IMR-90 (cell line): ENCODE measurements around the gene MYLK4. TPM values are rescaled to one million over a fixed set of nuclear protein-coding genes. Genes with fewer than 3 reads are reported as not detected.

Source experiments
- ATAC-seq: fragments of 200-7000 bp; cut with Tn5 transposase; 2 replicates; pipeline ENCODE4 v1.9.1; 2020; ENCODE audit warnings: low read depth, mild to moderate bottlenecking, moderate library complexity
- BruUV-seq: library from RNA; stranded (reverse); fragments of 400-500 nt; replicated peaks from 2 replicates; lab custom pipeline; 2021; lab: Mats Ljungman, UMichigan
- CTCF ChIA-PET: fragments of 300-600 bp; formaldehyde crosslinking; extraction: SDS; loops from one replicate; lab custom pipeline; 2021; ENCODE audit warnings: antibody characterized with exemption; lab: Yijun Ruan, JAX
- POLR2A ChIA-PET: fragments of 300-600 bp; sonication (Branson Sonifier 250); formaldehyde crosslinking; loops from one replicate; lab custom pipeline; 2022; ENCODE audit warnings: antibody characterized with exemption; ENCODE audit not compliant: unreplicated experiment; lab: Charles Lee
- DNase-seq: peaks from one replicate; pipeline ENCODE4 v3.0.0; 2013
- H2AFZ ChIP-seq: replicated peaks from 2 replicates; pipeline ENCODE3; 2013; ENCODE audit warnings: low read length, mild to moderate bottlenecking; ENCODE audit not compliant: poor library complexity
- H2AK5ac ChIP-seq: 2 replicates; pipeline ENCODE4 v1.6.1; 2013; ENCODE audit warnings: low read depth, low read length, inconsistent platforms
- H2AK9ac ChIP-seq: replicated peaks from 2 replicates; pipeline ENCODE3; 2013; ENCODE audit warnings: mild to moderate bottlenecking, low read depth, low read length, moderate library complexity; ENCODE audit not compliant: poor library complexity
- H2BK120ac ChIP-seq: 2 replicates; pipeline ENCODE4 v1.6.1; 2013; ENCODE audit warnings: low read depth, low read length, inconsistent platforms
- H2BK15ac ChIP-seq: 3 replicates; pipeline ENCODE4 v1.6.1; 2013; ENCODE audit warnings: low read depth, low read length, inconsistent platforms
- H2BK20ac ChIP-seq: 2 replicates; pipeline ENCODE4 v1.6.1; 2013; ENCODE audit warnings: low read depth, mild to moderate bottlenecking, inconsistent platforms, low read length, moderate library complexity
- H2BK5ac ChIP-seq: 2 replicates; pipeline ENCODE4 v1.6.1; 2013; ENCODE audit warnings: mild to moderate bottlenecking, low read depth, low read length, inconsistent platforms; ENCODE audit not compliant: poor library complexity, severe bottlenecking
- H3K14ac ChIP-seq: replicated peaks from 2 replicates; pipeline ENCODE4 v1.6.1; 2013; ENCODE audit warnings: low read depth, low read length, inconsistent platforms
- H3K18ac ChIP-seq: 2 replicates; pipeline ENCODE4 v1.6.1; 2013; ENCODE audit warnings: low read depth, low read length, control low read depth
- H3K23ac ChIP-seq: 2 replicates; pipeline ENCODE4 v1.6.1; 2013; ENCODE audit warnings: low read depth, low read length, inconsistent platforms
- H3K27ac ChIP-seq: 2 replicates; pipeline ENCODE4 v1.5.1; 2013; ENCODE audit warnings: mild to moderate bottlenecking, control low read depth, low read length; ENCODE audit not compliant: insufficient read depth
- H3K27me3 ChIP-seq: 2 replicates; pipeline ENCODE4 v1.6.1; 2013; ENCODE audit warnings: low read length; ENCODE audit not compliant: control insufficient read depth, insufficient read depth
- H3K36me3 ChIP-seq: 2 replicates; pipeline ENCODE4 v1.6.1; 2013; ENCODE audit warnings: low read length, mixed read lengths; ENCODE audit not compliant: control insufficient read depth, insufficient read depth
- H3K4ac ChIP-seq: 2 replicates; pipeline ENCODE4 v1.6.1; 2013; ENCODE audit warnings: low read depth, low read length, inconsistent platforms
- H3K4me1 ChIP-seq: 2 replicates; pipeline ENCODE4 v1.6.1; 2013; ENCODE audit warnings: low read length, mixed read lengths; ENCODE audit not compliant: control insufficient read depth, insufficient read depth
- H3K4me2 ChIP-seq: 2 replicates; pipeline ENCODE4 v1.6.1; 2013; ENCODE audit warnings: low read depth, mild to moderate bottlenecking, control low read depth, low read length, moderate library complexity
- H3K4me3 ChIP-seq: 2 replicates; pipeline ENCODE4 v1.5.1; 2013; ENCODE audit warnings: low read depth, mild to moderate bottlenecking, control low read depth, low read length, moderate library complexity; ENCODE audit not compliant: insufficient read depth
- H3K56ac ChIP-seq: 2 replicates; pipeline ENCODE4 v1.6.1; 2013; ENCODE audit warnings: low read length, inconsistent platforms; ENCODE audit not compliant: insufficient read depth; ENCODE audit errors: extremely low read depth
- H3K79me1 ChIP-seq, 2 experiments: 2 replicates each; pipeline ENCODE4 v1.6.1; 2013; ENCODE audit warnings: low read length in 2 of 2, inconsistent platforms in 1 of 2, low read depth in 1 of 2
- H3K9ac ChIP-seq: 2 replicates; pipeline ENCODE4 v1.6.1; 2013; ENCODE audit warnings: low read depth, low read length, control low read depth
- H3K9me1 ChIP-seq: 2 replicates; pipeline ENCODE4 v1.6.1; 2013; ENCODE audit warnings: low read length, inconsistent platforms; ENCODE audit not compliant: insufficient read depth
- H3K9me3 ChIP-seq: 2 replicates; pipeline ENCODE4 v1.6.1; 2013; ENCODE audit warnings: low read length; ENCODE audit not compliant: control insufficient read depth, insufficient read depth
- H4K20me1 ChIP-seq: 2 replicates; pipeline ENCODE4 v1.6.1; 2013; ENCODE audit warnings: low read length, inconsistent platforms; ENCODE audit not compliant: insufficient read depth
- H4K5ac ChIP-seq: 2 replicates; pipeline ENCODE4 v1.6.1; 2013; ENCODE audit warnings: mild to moderate bottlenecking, low read depth, low read length, control low read depth
- H4K8ac ChIP-seq, 2 experiments: 2 replicates each; pipeline ENCODE4 v1.6.1; 2013; ENCODE audit warnings: low read depth in 2 of 2, low read length in 2 of 2, control low read depth in 1 of 2, inconsistent platforms in 1 of 2
- H4K91ac ChIP-seq: 2 replicates; pipeline ENCODE4 v1.6.1; 2013; ENCODE audit warnings: low read depth, low read length, inconsistent platforms; ENCODE audit not compliant: insufficient read depth
- RAD21 ChIP-seq: IDR thresholded peaks from 2 replicates; pipeline ENCODE4 v1.6.1; 2012; ENCODE audit warnings: low read length, improper control_type of control experiment
- WGBS, 2 experiments: methylation state at CpG; one replicate each; pipeline versions ENCODE4 v1.1.5 to v1.1.7; 2013; ENCODE audit warnings: missing lambda C conversion rate in 2 of 2; ENCODE audit not compliant: insufficient read length in 1 of 2; ENCODE audit errors: extremely low coverage in 2 of 2; 5-methylcytosine and 5-hydroxymethylcytosine counted together
- dilution Hi-C: fragments of 300-500 bp; cut with HindIII; formaldehyde crosslinking; loops from one replicate; pipeline ENCODE4 v1.14.3; 2018; ENCODE audit warnings: low sequenced_read_pairs; ENCODE audit not compliant: unreplicated experiment
- in situ Hi-C: fragments of 300-500 bp; cut with MboI; formaldehyde crosslinking; loops from 3 replicates; pipeline ENCODE4 v1.14.3; 2019; ENCODE audit warnings: low sequenced_read_pairs, inconsistent platforms, mixed read lengths
- intact Hi-C: fragments of 100-400 bp; cut with micrococcal nuclease; formaldehyde crosslinking; loops from 2 replicates; pipeline ENCODE4 v1.10.0; 2022
- polyA plus RNA-seq, 3 experiments: library from polyadenylated mRNA; depleted of rRNA; stranded (reverse); fragments of >200 nt; gene quantifications; 2 replicates each; pipeline ENCODE4 v1.2.3, GENCODE V29; 2012; ENCODE audit warnings: low replicate concordance in 1 of 3
- total RNA-seq: library from RNA; depleted of rRNA; stranded (reverse); fragments of >200 nt; gene quantifications from 2 replicates; pipeline ENCODE4 v1.2.3, GENCODE V29; 2012

The MYLK4 gene
- total and polyA plus RNA-seq, 2 of the 4 experiments (the other 2 are of a cell fraction) = under 0.01 to 0.07 TPM

DNA sequence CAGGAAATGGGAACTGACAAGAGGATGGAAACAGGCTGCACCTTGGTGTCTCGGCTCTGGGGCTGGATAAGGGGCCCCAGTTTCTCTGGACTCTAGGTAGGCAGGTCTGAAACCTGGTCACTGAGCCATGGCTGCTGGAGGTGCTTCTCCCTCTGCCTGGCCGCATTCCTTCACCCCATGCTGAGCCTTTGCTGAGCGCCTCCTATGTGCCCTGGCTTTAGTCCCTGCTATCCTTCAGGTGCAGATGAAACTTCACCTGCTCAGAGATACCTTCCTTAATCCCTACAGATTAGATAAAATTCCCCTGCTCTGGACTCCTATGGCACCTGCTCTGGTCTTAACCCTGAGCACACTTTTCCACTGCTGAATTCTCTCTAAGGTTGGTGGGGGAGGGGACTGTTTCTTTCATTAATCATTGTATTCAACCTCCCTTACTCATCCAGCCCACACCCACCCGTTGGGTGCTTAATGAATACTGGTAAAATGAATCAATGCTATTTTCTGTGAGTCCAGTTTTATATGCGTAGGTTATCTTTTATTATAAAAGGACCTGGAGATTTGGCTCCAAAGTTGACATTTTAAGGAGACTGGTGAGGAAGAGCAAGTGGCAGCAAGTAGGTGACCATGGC, 19.3 kb downstream of the MYLK4 start:
- 0 out of 2 replicates have a peak, but pooled peaks cover 9% of the 10 kb centered on the region for H3K9me1 ChIP-seq
- H3K4me3 ChIP-seq = no peak overlapping the region
- H4K91ac ChIP-seq = no peak overlapping the region
- no peak overlapping the region for H3K18ac ChIP-seq
- no peak overlapping the region for H3K23ac ChIP-seq
- BruUV-seq = no TSS peak
- no peaks in the 10 kb centered on the region for H3K79me1 ChIP-seq
- dilution Hi-C loops (no loop called here), intact Hi-C loops (no loop called here), in situ Hi-C loops (no loop called here)
- no peaks in the 10 kb centered on the region for H4K20me1 ChIP-seq
- no peak overlapping the region for H3K9ac ChIP-seq
- H3K9me3 ChIP-seq = no peaks in the 10 kb centered on the region
- DNase-seq = no peak
- H3K56ac ChIP-seq = no peak overlapping the region
- no peak for TF ChIP-seq RAD21
- H3K27me3 ChIP-seq = no peaks in the 10 kb centered on the region
- H3K4me2 ChIP-seq = no peak overlapping the region
- no peak overlapping the region for H2BK15ac ChIP-seq
- H3K27ac ChIP-seq = no peak overlapping the region
- no peak overlapping the region for H3K4ac ChIP-seq
- no peak overlapping the region for H3K14ac ChIP-seq
- H2AK5ac ChIP-seq = no peak overlapping the region
- no peak overlapping the region for H2BK20ac ChIP-seq
- H3K4me1 ChIP-seq = peaks cover 8% of the 10 kb centered on the region; the same call in 1 of the 2 replicates
- no peak overlapping the region for H4K5ac ChIP-seq
- WGBS, 2 experiments = 87% methylated on average over 3 of the region's 5 CpGs; no CpG with 5 or more reads in 1 of the 2 experiments
- H2BK120ac ChIP-seq = no peak overlapping the region
- H2AK9ac ChIP-seq = no peak overlapping the region
- H4K8ac ChIP-seq = no peak overlapping the region
- no peak for ATAC-seq
- H2AFZ ChIP-seq = no peak overlapping the region
- no peak overlapping the region for H2BK5ac ChIP-seq
- POLR2A ChIA-PET = interaction anchor here (0.6 kb wide), 1 partner anchor 1179 kb away, joined by 3 read pairs; no protein-coding TSS in a partner anchor
- no peaks in the 10 kb centered on the region for H3K36me3 ChIP-seq
- CTCF ChIA-PET = no interaction called here
